Activated gamma-delta T cell treated with anti-CD3 and anti-CD28 coated beads, Interleukin-2, amount 50 U/mL, for 16 hours (primary cell): Measurements from ENCODE around the gene DNAJB8.

Experiments used
- DNase-seq: peaks from one replicate; pipeline ENCODE4 v3.0.0-alpha.2; 2020; ENCODE audit warnings: low read depth

Gene DNAJB8

DNA sequence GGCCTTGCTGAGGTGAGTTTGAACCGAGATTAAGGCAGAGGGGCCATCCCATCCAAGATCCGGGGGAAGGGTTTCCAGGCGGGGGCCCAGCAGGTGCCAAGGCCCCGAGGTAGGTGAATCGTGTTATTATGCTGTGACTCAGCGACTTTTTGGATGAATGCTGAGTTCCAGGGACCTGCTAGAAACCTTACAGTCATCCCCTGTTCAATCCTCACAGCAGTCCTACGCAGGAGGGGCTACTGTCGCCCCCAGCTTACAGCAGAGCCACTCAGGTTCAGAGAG is 40.9 kb downstream of the DNAJB8 start:
- DNase-seq = no peak

DNA sequence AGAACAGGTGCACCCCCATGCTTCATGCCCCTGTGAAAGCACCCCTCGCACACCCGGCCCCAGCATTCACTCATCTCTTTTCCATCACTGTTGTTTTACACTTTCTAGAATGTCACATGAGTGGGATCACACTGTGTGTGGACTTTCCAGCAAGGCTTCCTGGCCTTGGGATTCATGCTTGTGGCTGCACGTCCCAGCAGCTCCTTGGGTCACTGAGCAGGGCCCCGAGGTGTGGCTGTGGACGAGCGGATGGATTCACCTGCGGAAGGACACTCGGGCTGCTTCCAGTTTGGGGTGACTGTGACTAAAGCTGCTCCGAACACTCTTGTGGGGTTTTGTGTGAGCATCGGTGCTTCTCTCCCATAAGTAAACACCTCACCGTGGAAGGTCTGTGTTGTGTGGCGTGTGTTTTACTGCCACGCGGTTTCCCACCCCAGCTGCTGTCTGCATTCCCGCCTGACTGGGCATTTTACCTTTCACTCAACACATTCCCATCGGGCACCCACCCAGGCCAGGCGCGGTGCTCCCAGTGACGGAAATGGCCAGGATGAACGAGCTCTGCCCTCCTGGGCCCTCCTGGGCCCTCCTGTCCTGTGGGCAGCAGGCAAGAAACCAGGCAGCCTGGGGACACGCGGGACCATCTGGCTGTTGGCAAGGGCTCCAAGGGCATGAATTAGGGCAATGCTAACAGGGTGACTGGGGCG is 41.4 kb downstream of the DNAJB8 start:
- DNase-seq = no peak

DNA sequence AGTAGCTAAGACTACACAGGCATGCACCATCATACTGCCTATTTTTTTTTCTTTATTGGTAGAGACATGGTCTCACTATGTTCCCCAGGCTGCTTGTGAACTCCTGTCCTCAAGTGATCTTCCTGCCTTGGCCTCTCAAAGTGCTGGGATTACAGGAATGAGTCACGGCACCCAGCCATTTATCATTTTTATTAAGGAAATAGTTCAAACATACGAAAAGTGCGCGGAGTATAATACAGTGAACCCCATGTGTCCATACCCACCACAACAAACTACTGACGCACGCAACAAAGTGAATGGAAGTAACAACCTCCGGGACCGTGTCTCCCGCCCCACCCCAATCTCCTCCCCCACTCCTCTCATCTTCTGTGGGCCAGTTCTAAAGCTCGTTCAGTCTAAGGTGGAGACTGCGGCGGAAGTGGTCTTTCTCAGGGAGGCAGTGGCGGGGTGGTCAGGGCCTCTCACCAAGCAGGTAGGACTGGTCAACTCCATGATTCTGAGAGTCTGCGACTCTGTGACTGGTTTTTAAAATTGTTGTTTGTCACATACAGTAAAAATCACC is 42.1 kb downstream of the DNAJB8 start:
- DNase-seq = no peak

DNA sequence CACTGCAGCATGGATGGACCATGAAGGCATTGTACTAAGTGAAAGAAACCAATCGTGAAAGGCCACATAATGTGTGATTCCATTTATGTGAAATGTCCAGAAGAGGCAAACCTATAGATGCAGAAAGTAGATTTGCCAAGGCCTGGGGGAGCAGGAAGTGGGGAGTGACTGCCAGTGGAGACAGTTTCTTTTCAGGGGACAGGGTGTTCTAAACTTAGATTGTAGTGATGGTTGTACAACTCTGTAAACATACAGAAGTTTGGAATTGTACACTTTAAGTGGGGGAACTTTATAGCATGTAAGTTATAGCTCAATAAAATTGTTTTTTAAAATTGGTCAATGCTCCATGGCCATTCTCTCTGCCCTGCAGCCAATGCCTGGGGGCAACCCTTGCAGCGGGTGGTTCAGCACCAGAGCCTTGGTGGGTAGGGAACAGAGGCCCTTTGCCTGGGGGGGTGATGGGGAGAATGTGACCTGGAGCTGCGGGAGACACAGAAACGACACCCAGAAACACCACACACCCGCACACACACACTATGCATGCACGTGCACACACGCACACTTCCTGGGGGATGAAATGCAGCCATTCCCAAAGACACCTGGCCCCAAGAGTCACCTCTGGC is 43.1 kb downstream of the DNAJB8 start:
- no peak for DNase-seq

- DNase-seq = no peak
Measured at GRCh38 chr3:128422762-128423524, 43.7 kb downstream of the DNAJB8 start.

- DNase-seq = no peak
Measured at GRCh38 chr3:128421966-128422365, 44.7 kb downstream of the DNAJB8 start.

DNA sequence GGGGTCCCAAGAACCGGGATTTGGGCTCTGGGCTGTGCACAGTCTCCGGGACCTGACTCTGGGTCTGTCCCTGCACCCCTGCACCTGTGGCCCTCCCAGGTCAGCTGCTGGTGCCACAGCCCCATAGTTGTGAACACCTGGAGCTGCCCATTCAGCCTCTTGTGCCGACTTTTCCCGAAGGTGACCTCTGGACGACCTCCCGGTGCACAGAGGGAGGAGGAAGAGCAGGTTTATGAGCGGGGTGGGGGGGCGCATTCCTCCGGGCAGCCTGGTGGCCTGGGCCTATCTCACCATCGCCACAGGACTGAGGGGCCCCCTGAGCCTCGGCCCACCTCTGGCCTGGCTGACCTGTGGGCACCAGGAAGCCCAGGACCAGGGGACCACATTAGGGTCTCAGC is 45.3 kb downstream of the DNAJB8 start:
- DNase-seq = no peak

GRCh38 chr3:128420720-128421438 is 45.8 kb downstream of the DNAJB8 start:
- no peak for DNase-seq

GRCh38 chr3:128420289-128420688 is 46.4 kb downstream of the DNAJB8 start:
- no peak for DNase-seq

- DNase-seq = no peak
Measured at GRCh38 chr3:128419311-128419710, 47.4 kb downstream of the DNAJB8 start.

GRCh38 chr3:128418900-128419299 is 47.8 kb downstream of the DNAJB8 start:
- DNase-seq = no peak

- no peak for DNase-seq
Measured at GRCh38 chr3:128416578-128417211, 50.0 kb downstream of the DNAJB8 start.

DNA sequence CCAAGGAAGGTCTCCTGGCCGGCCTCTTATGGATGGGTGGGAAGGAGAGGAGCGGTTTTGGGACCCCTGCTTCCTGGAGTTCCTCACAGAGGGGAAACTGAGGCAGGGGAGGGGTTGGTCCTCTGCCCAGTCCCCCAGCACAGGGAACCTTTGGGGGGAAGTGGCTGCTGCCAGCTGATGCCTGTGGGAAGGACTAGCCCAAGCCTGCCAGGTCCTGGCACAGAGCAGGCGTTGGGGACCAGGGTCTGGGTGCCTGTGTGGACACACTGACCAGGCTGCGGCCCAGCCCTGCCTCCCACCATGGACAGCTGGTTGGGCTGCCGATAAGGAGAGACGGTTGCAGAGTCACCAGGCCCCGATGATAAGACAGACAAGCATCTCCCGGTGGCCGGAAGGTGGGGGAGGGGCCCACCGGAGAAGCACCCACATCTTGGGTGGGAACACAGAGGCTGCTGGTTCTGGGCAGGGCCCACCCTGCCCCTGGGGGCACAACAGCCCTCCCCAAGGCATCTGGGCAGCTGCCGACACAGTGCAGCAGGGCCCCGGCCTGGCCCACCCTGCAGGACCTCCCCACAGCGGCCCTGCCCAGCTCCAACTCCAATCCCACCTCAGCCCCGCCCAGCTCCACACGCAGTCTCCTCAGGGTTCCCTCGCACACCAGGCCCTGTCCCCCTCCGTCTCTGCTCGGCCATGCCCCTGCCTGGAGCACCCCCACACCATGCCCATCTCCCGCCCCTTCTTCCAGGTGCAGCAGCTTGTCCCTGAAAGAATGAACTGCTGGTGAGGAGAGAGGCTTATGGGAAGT is 50.7 kb downstream of the DNAJB8 start:
- no peak for DNase-seq

DNA sequence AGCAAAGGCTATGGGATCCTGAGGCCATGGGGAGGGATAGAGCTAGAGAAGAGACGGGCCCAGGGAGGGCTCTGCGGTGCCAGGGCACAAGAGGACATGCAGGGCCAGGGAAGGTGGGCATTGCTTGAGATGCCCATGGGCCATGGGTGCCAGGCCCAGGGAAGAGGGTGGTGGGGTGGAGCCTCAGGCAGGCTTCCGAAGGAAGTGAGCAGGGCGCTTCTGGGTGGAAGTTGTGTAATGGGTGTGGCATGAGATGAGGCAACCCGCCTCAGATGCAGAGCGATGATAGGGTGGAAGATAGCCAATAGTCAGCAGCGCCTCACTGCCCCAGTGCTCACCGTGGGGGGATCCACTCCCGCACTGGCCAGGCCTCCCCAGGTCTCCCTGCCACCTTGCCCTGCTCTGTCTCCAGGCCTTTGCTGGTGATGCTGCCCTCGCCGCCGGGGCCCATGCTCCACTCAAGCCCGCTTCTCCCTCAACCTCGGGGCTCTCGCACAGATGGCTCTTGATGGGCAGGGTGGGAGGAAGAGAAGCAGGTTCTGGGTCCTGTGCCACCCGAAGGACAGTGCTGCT is 51.4 kb downstream of the DNAJB8 start:
- no peak for DNase-seq

DNA sequence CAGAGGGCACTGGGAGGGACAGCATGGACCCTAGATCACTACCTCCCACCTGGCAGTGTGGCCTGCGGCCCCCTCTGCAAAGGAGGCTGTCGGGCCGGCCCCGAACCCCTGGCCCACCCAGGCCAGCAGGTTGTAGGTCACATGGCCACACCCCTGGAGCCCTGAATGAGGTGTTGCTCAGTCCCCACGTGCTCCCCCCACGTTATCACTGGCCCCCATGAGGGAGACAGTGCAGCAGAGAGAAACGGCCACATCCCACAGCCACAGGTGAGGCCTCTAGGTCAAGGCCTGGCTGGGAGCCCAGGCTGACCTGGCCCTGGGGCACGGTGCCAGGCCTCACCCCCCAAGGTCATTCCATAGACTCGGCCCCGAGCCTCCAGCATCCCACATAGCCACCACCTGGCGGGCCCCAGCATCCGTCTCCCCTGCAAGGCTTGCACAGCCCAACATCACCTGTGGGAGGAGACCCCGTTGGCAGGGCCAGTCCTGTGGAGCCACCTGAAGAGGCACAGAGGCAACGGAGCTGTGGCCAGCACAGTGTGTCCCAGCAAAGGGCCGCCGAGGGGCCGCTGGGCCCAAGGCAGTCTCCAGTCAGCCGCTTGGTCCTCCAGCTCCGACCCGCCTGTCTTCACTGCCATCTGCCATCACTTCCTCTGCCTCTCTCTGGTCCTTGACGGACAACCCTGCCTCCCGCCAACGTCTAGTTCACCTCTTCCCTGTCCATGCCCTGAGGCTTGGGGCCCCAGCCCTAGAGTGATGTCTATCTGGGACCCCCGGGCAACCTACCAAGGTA is 53.1 kb downstream of the DNAJB8 start:
- no peak for DNase-seq

- no peak for DNase-seq
Measured at GRCh38 chr3:128413003-128413370, 53.7 kb downstream of the DNAJB8 start.
